GM21381 (cell line): ENCODE results near the gene CAVIN1.
"Not testable (repeated sequence)": the region's sequence is repeated elsewhere in the genome, so short reads cannot be mapped to it uniquely, and the experiment has no call there.

Experiments
- ATAC-seq: cut with Tn5 transposase; IDR thresholded peaks from one replicate; pipeline ENCODE4 v1.9.1; 2021; ENCODE audit warnings: mild to moderate bottlenecking, moderate library complexity; ENCODE audit not compliant: unreplicated experiment

Gene CAVIN1, protein sequence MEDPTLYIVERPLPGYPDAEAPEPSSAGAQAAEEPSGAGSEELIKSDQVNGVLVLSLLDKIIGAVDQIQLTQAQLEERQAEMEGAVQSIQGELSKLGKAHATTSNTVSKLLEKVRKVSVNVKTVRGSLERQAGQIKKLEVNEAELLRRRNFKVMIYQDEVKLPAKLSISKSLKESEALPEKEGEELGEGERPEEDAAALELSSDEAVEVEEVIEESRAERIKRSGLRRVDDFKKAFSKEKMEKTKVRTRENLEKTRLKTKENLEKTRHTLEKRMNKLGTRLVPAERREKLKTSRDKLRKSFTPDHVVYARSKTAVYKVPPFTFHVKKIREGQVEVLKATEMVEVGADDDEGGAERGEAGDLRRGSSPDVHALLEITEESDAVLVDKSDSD

GRCh38 chr17:42422958-42423712, at the start of gene CAVIN1:
CAVIN1 (minus strand) TSS chr17:42423256; CDS start chr17:42423097, 159 bp downstream.
- no peak for ATAC-seq

DNA sequence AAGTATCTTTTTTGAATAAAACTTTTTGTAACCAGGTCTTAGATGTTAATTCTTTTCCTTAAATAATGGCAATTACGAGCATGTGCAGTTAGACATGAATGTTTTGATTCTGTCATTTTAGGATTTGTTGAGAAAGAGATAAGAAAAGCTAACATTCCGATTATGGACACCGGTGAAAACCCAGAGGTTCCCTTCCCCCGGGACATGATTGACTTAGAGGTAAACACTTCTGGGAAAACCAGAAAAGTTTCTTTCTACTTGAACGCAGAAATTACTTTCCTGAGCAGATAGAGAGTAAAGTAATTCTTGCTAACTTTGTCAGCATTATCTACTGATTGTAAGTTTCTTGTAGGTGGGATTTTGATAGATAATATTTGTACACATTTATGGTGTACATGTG, 44.8 kb upstream of the CAVIN1 start:
- no peak for ATAC-seq

DNA sequence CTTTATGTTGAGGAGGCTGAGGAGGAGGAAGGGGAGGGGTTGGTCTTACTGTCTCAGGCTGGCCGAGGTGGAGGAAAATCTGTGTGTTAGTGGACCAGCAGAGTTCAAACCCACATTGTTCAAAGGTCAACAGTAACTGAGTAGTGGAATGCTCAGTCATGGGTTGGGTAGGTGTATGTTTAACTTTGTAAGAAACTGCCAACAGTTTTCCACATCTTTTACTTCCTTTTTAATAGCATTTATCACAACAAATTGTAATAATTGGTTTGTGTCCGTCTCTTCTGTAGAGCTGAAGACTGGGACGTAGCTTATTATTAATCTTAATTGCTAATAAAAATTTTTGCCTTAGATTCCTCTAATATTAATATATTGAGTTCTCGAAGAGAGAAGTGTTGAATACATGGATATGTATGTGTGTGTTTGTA, 40.9 kb upstream of the CAVIN1 start:
- no peak for ATAC-seq

DNA sequence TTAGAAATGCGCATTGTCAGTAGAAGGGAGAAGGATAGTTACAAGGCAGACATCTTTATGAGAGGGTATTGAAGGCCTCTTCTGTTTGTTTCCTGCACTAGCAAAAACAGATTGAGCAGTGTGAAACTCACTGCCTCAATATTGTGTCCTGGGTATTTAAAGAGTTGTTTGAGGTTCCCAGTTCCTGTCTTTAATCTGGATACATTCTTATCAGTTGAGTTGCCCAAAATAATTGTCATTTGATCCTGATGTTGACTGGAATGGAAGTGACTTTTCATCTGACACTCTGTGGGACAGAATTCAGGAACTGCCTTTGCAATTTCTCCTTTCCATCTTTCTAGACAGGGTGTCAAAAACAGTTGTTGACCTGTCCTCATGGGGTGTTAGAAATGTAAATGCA, 37.3 kb upstream of the CAVIN1 start:
- ATAC-seq: no peak

DNA sequence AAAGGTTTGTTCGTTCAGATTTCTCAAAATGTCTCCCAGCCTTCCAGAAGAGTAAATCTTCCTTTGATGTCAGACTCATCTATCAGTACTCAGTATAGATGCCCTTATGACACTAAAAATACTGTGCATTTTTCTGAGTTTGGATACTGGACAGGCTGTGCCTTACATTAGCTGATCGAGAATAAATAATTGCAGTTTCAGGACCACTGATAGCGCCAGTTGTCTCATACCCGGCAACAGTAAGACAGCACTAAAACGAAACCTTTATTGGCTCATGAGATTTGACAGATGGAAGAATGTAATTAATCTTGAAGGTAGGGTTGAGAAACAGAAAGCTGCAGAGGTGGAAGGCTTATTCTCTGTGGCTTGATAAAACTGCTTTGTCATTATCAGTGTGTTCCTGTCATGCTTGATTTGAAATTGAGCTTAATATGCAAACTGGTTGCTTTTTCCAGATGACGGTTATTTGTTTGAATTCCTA, 36.8 kb upstream of the CAVIN1 start:
- no peak for ATAC-seq

- no peak for ATAC-seq
Observed at GRCh38 chr17:42459256-42459800, 36.3 kb upstream of the CAVIN1 start.

- peak; percentile 72 for ATAC-seq
Observed at GRCh38 chr17:42458497-42459255, 35.6 kb upstream of the CAVIN1 start, which contains the start of gene ATP6V0A1. ATP6V0A1 (plus strand) TSS chr17:42458878; CDS start chr17:42460895, 2,017 bp downstream.

DNA sequence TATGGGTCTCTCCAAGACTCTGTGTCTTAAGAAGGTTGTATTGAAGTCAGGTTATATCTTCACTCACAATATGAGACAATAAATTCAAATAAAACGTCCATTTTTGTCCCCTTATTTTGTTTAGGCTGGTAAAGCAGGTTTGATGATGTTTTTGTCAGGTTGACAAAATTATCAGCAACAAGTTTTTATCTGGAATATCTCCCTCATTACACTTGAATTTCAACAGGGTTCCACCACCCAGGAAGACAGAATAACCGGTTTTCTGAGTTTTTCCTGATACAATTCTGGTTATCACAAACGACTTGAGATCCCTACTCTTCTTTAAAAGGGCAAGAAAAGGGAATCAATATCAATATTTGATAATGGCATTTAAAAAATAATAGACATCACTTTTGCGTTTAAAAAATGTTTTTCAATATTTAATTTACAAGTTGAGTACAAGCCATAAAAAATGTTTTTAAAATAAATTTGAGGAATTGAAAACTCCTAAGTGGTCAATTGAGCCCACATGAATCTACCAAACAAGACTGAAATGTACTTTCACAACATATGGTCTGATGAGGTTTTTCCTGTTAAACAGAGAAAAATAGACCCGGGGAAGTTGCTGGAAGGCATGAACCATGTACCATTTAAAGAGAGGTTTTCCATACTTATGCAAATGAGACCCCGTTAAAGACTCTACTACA, 34.2 kb upstream of the CAVIN1 start:
- no peak for ATAC-seq

GRCh38 chr17:42456223-42457106, 33.4 kb upstream of the CAVIN1 start:
- no peak for ATAC-seq

DNA sequence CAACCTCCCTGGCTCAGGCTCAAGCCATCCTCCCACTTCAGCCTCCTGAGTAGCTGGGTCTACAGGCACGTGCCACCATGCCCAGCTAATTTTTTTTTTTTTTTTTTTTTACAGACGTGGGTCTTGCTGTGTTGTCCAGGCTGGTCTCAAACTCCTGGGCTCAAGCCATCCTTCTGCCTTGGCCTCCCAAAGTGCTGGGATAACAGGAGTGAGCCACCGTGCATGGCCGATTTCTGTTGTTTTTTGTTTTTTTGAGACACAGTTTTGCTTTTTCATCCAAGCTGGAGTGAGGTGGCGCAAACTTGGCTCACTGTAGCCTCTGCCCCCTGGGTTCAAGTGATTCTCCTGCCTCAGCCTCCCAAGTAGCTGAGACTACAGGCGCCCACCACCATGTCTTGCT, 31.9 kb upstream of the CAVIN1 start:
- ATAC-seq: not testable (repeated sequence)

DNA sequence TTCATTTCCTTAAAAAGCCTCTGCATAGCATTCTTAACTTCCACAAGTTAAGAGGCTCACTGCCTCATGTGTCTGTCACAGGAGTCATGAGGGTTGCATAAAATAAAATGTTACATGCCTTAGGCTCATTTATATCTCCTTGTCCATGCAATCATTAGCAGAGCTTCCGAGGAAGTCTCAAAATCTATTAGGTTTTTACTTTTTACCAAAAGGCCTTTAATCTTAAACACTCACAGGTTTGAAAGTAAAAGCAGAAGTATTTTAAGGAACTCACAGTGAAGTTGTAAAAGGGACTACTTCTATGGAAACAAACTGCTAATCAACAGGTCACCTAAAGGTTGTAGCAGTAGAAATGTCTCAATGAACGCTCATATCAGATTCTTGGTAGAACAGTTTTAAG, 30.4 kb upstream of the CAVIN1 start:
- ATAC-seq: no peak

DNA sequence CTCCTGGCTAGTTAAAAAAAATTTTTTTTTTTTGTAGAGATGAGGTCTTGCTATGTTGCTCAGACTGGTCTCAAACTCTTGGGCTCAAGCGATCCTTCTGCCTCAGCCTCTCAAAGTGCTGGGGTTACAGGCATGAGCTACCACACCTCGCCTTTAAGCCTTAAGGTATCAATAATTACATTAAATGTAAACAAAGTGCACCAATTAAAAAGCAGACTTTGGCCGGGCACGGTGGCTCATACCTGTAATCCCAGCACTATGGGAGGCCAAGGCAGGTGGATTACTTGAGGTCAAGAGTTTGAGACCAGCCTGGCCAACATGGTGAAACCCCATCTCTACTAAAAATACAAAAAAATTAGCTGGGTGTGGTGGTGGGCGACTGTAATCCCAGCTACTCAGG, 28.2 kb upstream of the CAVIN1 start:
- ATAC-seq: not testable (repeated sequence)

- not testable (repeated sequence) for ATAC-seq
Observed at GRCh38 chr17:42449838-42450237, 26.8 kb upstream of the CAVIN1 start.

GRCh38 chr17:42449176-42449575, 26.1 kb upstream of the CAVIN1 start:
- not testable (repeated sequence) for ATAC-seq

DNA sequence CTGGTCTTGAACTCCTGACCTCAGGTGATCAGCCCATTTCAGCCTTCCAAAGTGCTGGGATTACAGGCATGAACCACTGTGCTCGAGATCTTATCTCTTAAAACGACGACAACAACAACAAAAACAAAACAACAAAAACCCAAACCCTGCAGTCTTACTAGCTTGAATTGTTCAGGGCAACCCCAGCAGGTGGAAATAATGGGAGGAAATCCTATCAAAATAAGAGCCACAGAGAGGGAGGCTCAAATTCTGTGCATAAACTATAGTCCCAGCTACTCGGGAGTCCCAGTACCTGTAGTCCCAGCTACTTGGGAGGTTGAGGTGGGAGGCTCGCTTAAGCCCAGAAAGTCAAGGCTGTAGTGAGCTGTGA, 19.1 kb upstream of the CAVIN1 start:
- ATAC-seq: no peak

GRCh38 chr17:42441371-42442195, 18.5 kb upstream of the CAVIN1 start:
- no peak for ATAC-seq

- no peak for ATAC-seq
Observed at GRCh38 chr17:42438600-42439567, 15.8 kb upstream of the CAVIN1 start.
